ENCODE measurements around the gene MTMR12. TPM values are rescaled to one million over a fixed set of nuclear protein-coding genes. Genes with fewer than 3 reads are reported as not detected.

Gene MTMR12
- total RNA-seq, 2 experiments from 2014 or later = 21.6 to 22.8 TPM

- ChIA-PET CTCF (interaction anchor here (0.6 to 8.9 kb wide), 48 partner anchors 8 to 1191 kb away, joined by 3 to 166 read pairs (median 4); no protein-coding TSS in a partner anchor), POLR2A (interaction anchor here (0.6 to 1.1 kb wide), 3 partner anchors 13 to 97 kb away, joined by 3 read pairs; partner anchors contain the start of gene GOLPH3)
- DNase-seq (peak; percentile 90), ATAC-seq (peak; percentile 95)
- peaks cover 27% of the 10 kb centered on the region for H3K36me3 Mint-ChIP-seq (ENCODE audit: low read depth)
- peak overlapping the region; percentile 56 for H3K27ac Mint-ChIP-seq
- no peak overlapping the region for H3K4me3 Mint-ChIP-seq
- no peaks in the 10 kb centered on the region for H3K27me3 Mint-ChIP-seq
- intact Hi-C loops (cut with DNase I, micrococcal nuclease) = loop anchor here (1.0 to 2.0 kb wide), 6 partner anchors 58 to 381 kb away; partner anchors contain the start of gene GOLPH3 (in 1 of the 2)
- no peaks in the 10 kb centered on the region for H3K4me1 Mint-ChIP-seq
- no peaks in the 10 kb centered on the region for H3K9me3 Mint-ChIP-seq (ENCODE audit: low read depth)
Observed at GRCh38 chr5:32232441-32233219, 80.1 kb downstream of the MTMR12 start.

DNA sequence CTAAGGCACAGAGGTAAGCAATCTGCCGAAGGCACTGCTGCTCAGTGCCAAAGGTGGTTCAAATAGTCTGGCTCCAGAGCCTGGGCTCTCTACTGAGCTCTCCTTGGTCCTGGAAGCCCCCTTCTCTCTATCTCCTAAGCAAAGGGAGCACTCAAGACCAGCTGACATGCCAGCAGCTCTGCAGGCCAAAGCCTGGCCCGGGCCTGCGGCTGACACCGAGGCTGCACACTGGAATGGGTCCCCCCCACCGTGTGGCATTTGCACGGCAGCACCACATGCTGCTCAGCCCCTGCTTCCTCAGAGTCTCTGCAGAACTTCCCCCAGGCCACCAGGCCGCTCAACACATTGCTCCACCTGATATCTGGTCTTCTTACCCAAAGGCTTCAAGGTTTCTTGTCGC, 80.8 kb downstream of the MTMR12 start:
- H3K36me3 Mint-ChIP-seq (ENCODE audit: low read depth) = peaks cover 24% of the 10 kb centered on the region
- no peak overlapping the region for H3K27ac Mint-ChIP-seq
- ChIA-PET CTCF (interaction anchor here (0.6 to 8.9 kb wide), 45 partner anchors 8 to 396 kb away, joined by 3 to 166 read pairs (median 4); no protein-coding TSS in a partner anchor), POLR2A (interaction anchor here (0.6 to 1.1 kb wide), 2 partner anchors 14 to 98 kb away, joined by 3 read pairs; no protein-coding TSS in a partner anchor)
- DNase-seq (no peak), ATAC-seq (peak; percentile 31)
- H3K27me3 Mint-ChIP-seq = no peaks in the 10 kb centered on the region
- H3K4me1 Mint-ChIP-seq = no peaks in the 10 kb centered on the region
- no peaks in the 10 kb centered on the region for H3K9me3 Mint-ChIP-seq (ENCODE audit: low read depth)
- H3K4me3 Mint-ChIP-seq = no peak overlapping the region
- intact Hi-C loops (cut with DNase I, micrococcal nuclease) = loop anchor here (1.0 to 2.0 kb wide), 6 partner anchors 57 to 381 kb away; partner anchors contain the start of gene GOLPH3 (in 1 of the 2)

DNA sequence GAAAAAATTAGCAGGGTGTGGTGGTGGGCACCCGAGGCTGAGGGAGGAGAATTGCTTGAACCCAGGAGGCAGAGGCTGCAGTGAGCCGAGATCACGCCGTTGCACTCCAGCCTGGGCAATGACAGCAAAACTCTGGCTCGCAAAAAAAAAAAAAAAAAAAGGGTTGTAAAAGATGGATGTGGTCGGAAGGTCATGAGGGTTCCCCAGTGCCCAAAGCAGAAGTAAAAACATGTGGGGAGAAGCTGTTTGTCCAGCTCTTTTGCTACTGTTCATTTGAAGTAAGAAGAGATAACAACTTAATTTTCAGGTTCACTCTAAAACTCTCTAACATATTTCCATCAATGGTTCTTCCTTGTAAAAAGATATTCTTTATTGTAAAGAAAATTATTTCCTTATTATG, 81.5 kb downstream of the MTMR12 start:
- H3K9me3 Mint-ChIP-seq (ENCODE audit: low read depth) = no peaks in the 10 kb centered on the region
- no peaks in the 10 kb centered on the region for H3K27me3 Mint-ChIP-seq
- DNase-seq = no peak
- peaks cover 26% of the 10 kb centered on the region for H3K36me3 Mint-ChIP-seq (ENCODE audit: low read depth)
- ATAC-seq = no peak
- no peaks in the 10 kb centered on the region for H3K4me1 Mint-ChIP-seq
- no peak overlapping the region for H3K27ac Mint-ChIP-seq
- CTCF ChIA-PET = interaction anchor here (0.6 to 8.9 kb wide), 17 partner anchors 9 to 397 kb away, joined by 3 to 166 read pairs (median 6); no protein-coding TSS in a partner anchor
- intact Hi-C loops (cut with DNase I, micrococcal nuclease) = no loop called here
- H3K4me3 Mint-ChIP-seq = no peak overlapping the region
- POLR2A ChIA-PET = interaction anchor here (1.1 kb wide), 1 partner anchor 99 kb away, joined by 3 read pairs; no protein-coding TSS in a partner anchor

- Mint-ChIP-seq H3K4me3 (no peak overlapping the region), H3K36me3 (ENCODE audit: low read depth) (peaks cover 20% of the 10 kb centered on the region), H3K9me3 (ENCODE audit: low read depth) (no peaks in the 10 kb centered on the region), H3K4me1 (no peaks in the 10 kb centered on the region), H3K27ac (peak overlapping the region; percentile 61), H3K27me3 (no peaks in the 10 kb centered on the region)
- DNase-seq = peak; percentile 13
- no peak for ATAC-seq
- intact Hi-C loops (cut with DNase I, micrococcal nuclease) = no loop called here
- POLR2A ChIA-PET = interaction anchor here (0.7 kb wide), 1 partner anchor 99 kb away, joined by 3 read pairs; no protein-coding TSS in a partner anchor
- CTCF ChIA-PET = interaction anchor here (0.7 to 8.9 kb wide), 10 partner anchors 9 to 382 kb away, joined by 3 to 166 read pairs (median 5); no protein-coding TSS in a partner anchor
Observed at GRCh38 chr5:32230356-32231099, 82.2 kb downstream of the MTMR12 start.

DNA sequence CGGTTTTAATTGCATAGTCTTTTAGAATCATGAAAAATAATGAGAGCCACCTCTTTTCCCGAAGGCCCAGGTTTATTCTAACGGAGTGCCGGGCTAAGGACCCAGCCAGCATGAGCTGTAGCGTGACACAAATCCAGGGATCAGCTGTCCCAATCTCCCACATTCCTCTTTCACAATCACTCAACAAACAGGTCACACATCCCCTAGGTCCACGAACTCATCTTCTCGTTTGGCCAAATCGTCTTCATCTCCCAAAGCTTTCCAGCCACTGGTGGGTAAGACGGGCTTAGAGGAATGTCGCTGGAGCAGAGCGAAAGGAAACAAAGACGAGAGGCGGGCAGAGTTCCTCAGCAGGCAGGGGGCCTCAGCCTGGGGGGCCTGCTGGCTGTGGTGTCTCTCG, 83.2 kb downstream of the MTMR12 start:
- CTCF ChIA-PET = interaction anchor here (0.6 to 8.9 kb wide), 3 partner anchors 24 to 115 kb away, joined by 3 to 166 read pairs (median 3); no protein-coding TSS in a partner anchor
- Mint-ChIP-seq H3K36me3 (ENCODE audit: low read depth) (peaks cover 20% of the 10 kb centered on the region), H3K27me3 (no peaks in the 10 kb centered on the region), H3K9me3 (ENCODE audit: low read depth) (no peaks in the 10 kb centered on the region), H3K4me1 (no peaks in the 10 kb centered on the region), H3K27ac (no peak overlapping the region), H3K4me3 (no peak overlapping the region)
- ATAC-seq (no peak), DNase-seq (no peak)
- POLR2A ChIA-PET = no interaction called here
- intact Hi-C loops (cut with DNase I, micrococcal nuclease) = no loop called here

DNA sequence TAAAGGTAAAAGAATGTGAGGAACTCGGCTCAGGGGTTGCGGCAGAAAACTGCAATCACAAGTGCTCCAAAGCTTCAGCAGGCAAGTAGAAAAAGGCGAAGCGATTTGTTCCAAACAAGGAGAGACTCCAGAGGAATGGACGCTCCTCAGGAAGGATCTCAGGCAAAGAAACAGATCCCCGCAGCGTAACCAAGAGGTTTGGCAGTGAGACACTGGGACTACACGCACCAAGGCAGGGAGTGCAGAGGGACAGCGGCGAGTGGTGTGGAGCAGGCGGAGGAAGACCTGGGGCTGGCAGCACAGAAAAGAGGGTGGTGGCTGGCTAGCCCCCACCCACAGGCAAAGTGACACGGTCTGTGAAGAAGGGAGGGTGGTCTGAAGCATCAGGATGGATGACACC, 83.9 kb downstream of the MTMR12 start:
- CTCF ChIA-PET = interaction anchor here (1.5 to 8.9 kb wide), 2 partner anchors 101 to 116 kb away, joined by 3 to 166 read pairs; no protein-coding TSS in a partner anchor

DNA sequence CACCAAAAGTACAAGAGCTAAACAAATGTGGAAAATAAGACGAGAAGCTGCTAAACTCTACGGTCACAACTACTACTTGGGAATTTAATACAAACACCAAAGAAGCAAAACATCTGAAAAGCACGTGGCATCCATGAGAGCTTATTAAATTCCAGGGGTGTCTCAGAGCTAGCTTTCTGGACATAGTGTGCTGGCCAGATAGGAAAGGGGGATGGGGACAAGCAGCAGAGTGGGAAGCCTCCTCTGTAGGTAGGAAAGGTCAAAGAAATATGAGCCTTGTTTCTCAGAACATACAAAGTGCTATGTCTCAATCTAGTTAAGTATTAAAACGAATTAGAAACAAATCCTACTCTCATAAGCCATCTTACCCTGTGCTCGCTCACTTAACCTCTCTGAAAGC, 87.3 kb downstream of the MTMR12 start:
- DNase-seq = no peak
- ChIA-PET CTCF (interaction anchor here (1.4 kb wide), 1 partner anchor 104 kb away, joined by 5 read pairs; no protein-coding TSS in a partner anchor), POLR2A (no interaction called here)
- Mint-ChIP-seq H3K9me3 (ENCODE audit: low read depth) (no peaks in the 10 kb centered on the region), H3K27me3 (no peaks in the 10 kb centered on the region), H3K36me3 (ENCODE audit: low read depth) (peaks cover 14% of the 10 kb centered on the region), H3K4me3 (no peak overlapping the region), H3K4me1 (no peaks in the 10 kb centered on the region), H3K27ac (no peak overlapping the region)
- intact Hi-C loops (cut with DNase I, micrococcal nuclease) = no loop called here
- ATAC-seq = no peak

More for the DNA sequence above, 83.9 kb downstream of the MTMR12 start:
- H3K36me3 Mint-ChIP-seq (ENCODE audit: low read depth) = peaks cover 20% of the 10 kb centered on the region
- intact Hi-C loops (cut with DNase I, micrococcal nuclease) = no loop called here
- POLR2A ChIA-PET = no interaction called here
- H3K4me3 Mint-ChIP-seq = no peak overlapping the region
- DNase-seq = no peak
- H3K27me3 Mint-ChIP-seq = no peaks in the 10 kb centered on the region
- ATAC-seq = no peak
- H3K4me1 Mint-ChIP-seq = no peaks in the 10 kb centered on the region
- H3K27ac Mint-ChIP-seq = no peak overlapping the region
- H3K9me3 Mint-ChIP-seq (ENCODE audit: low read depth) = no peaks in the 10 kb centered on the region

GRCh38 chr5:32223972-32224609, 88.6 kb downstream of the MTMR12 start:
- Mint-ChIP-seq H3K9me3 (ENCODE audit: low read depth) (no peaks in the 10 kb centered on the region), H3K4me1 (no peaks in the 10 kb centered on the region), H3K4me3 (no peak overlapping the region), H3K27ac (no peak overlapping the region), H3K27me3 (no peaks in the 10 kb centered on the region), H3K36me3 (ENCODE audit: low read depth) (peaks cover 11% of the 10 kb centered on the region)
- ChIA-PET CTCF (interaction anchor here (1.0 kb wide), 1 partner anchor 8 kb away, joined by 3 read pairs; no protein-coding TSS in a partner anchor), POLR2A (no interaction called here)
- intact Hi-C loops (cut with DNase I, micrococcal nuclease) = no loop called here
- ATAC-seq (no peak), DNase-seq (no peak)

DNA sequence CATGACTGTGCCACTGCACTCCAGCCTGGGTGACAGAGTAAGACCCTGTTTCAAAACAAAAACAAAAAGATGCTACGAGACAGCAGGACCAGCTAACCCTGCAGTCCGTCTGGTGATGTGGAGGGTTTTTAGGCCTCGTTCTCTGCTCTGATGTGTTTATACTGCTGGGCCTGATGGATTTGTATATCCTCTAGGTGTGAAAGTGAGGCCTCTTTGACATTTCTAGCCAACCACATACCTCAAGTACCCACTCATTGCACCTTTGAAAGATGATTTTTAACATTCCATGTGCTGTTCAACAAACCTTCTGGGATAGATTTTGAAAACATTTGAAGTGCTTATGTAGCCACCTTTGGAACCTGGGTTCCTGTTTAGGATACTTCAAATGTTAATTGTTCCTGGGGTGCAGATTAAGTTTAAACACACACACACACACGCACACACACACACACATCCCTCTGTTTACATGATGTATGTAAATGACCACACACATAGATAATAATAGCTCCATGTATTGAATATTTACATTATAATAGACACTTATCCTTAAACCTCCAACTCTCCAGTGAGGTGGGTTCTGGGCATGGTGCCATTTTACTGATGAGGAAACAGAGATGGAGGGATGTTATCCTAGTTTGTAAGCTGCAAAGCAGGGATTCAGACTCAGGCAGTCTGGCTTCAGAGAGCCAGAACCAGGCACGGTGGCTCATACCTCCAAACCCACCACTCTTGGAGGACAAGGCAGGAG, 89.8 kb downstream of the MTMR12 start:
- Mint-ChIP-seq H3K27me3 (no peaks in the 10 kb centered on the region), H3K4me3 (no peak overlapping the region), H3K36me3 (ENCODE audit: low read depth) (peaks cover 6% of the 10 kb centered on the region), H3K9me3 (ENCODE audit: low read depth) (no peaks in the 10 kb centered on the region), H3K4me1 (no peaks in the 10 kb centered on the region), H3K27ac (no peak overlapping the region)
- intact Hi-C loops (cut with DNase I, micrococcal nuclease) = no loop called here
- no peak for ATAC-seq
- no peak for DNase-seq
- ChIA-PET CTCF (no interaction called here), POLR2A (no interaction called here)

- ATAC-seq (no peak), DNase-seq (no peak)
- Mint-ChIP-seq H3K4me3 (no peak overlapping the region), H3K4me1 (no peaks in the 10 kb centered on the region), H3K27me3 (no peaks in the 10 kb centered on the region), H3K9me3 (ENCODE audit: low read depth) (no peaks in the 10 kb centered on the region), H3K36me3 (ENCODE audit: low read depth) (no peaks in the 10 kb centered on the region), H3K27ac (no peak overlapping the region)
- intact Hi-C loops (cut with DNase I, micrococcal nuclease) = no loop called here
- ChIA-PET CTCF (interaction anchor here (0.8 to 1.7 kb wide), 3 partner anchors 12 to 112 kb away, joined by 3 to 5 read pairs (median 4); no protein-coding TSS in a partner anchor), POLR2A (no interaction called here)
Observed at GRCh38 chr5:32217886-32218396, 94.8 kb downstream of the MTMR12 start.
